Stimulated activated CD4-positive, alpha-beta T cell treated with anti-CD3 and anti-CD28 coated beads, Interleukin-2, amount 100 ng/mL, for 4 hours (primary cell): Measurements from ENCODE around the gene ZSWIM8.
"Not testable (repeated sequence)": the region's sequence is repeated elsewhere in the genome, so short reads cannot be mapped to it uniquely, and the experiment has no call there.

ENCODE experiments used
- DNase-seq: peaks from one replicate; pipeline ENCODE4 v3.0.0-alpha.2; 2020; ENCODE audit warnings: low read depth

The ZSWIM8 gene

DNA sequence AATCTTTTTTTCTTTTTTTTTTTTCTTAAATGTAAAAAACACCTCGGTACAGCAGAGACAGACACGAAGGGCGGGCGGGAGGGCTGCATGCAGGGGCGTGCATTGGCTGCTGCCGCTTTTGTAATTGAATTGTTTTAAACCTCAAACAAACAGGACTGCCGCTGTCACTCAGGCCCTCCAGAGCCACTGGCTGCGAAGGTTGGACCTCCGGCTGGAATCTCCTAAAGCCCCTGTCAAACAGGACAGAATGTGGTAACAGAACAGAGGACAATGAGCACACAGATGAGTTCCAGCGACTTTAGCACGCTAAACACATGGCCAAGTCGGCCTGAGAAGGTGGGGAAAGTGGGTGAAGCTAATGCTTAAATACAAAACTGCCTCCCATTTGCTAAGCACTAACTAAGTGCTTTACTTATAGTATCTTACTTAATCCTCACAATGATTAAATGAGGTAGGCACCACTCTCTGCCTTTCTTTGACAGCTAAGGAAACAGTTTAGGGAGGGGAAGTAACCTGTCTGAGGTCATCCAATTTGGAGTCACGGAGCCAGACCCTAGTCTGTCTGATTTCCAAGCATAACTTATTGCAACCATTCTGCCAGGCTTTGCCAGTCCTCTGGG, 29.0 kb downstream of the ZSWIM8 start:
- no peak for DNase-seq

DNA sequence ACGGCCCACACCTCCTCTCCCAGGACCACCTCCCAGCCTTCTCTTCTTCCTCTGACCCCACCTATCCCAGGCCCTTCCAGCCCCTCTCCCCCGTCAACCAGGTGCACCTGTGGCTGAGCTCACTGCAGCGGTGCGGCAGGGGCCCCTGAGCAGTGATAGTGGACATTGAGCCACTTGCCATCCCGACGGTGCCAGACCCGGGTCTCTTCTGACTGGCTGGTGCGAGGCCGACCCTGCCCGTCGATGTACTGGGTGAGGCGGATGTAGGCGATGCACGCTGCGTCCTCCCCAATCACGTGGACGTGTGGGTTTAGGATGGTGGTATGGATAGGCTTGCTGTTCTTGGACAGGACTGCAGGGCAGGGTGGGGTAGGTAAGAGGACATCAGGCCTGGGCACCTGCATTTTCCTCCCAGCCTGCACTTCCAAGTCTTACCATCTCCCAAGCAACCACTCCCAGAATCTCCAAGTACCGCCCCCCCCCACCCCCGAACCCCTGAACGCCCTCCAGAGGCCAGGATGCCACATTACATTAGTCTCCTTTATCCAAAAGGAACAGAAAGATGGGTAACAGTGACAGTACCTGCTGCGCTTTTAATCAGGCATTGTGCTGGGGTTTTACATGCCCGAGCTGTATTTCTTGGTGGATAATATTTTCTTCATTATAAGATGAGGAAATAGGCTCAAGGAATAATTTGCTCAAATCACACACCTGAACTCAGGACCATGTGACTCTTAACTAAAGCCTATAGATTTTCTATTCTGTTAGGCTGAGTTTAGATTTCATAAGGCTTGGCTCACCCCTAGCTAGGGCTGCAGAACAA, 29.7 kb downstream of the ZSWIM8 start:
- no peak for DNase-seq

DNA sequence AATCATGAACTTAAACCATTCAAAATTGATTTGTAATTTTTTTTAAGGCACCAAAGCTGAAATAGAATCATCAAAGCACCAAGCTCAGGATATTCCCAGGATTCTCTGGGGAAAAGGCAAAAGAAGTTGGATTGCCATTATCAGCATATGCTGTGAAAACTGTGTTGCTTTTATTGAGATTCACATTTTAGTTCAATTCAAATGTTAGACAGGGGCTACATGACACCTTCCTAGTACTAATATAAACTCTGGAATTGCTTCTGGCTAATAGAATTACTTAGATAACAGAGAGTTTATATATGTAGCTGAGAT, 30.3 kb downstream of the ZSWIM8 start:
- no peak for DNase-seq

DNA sequence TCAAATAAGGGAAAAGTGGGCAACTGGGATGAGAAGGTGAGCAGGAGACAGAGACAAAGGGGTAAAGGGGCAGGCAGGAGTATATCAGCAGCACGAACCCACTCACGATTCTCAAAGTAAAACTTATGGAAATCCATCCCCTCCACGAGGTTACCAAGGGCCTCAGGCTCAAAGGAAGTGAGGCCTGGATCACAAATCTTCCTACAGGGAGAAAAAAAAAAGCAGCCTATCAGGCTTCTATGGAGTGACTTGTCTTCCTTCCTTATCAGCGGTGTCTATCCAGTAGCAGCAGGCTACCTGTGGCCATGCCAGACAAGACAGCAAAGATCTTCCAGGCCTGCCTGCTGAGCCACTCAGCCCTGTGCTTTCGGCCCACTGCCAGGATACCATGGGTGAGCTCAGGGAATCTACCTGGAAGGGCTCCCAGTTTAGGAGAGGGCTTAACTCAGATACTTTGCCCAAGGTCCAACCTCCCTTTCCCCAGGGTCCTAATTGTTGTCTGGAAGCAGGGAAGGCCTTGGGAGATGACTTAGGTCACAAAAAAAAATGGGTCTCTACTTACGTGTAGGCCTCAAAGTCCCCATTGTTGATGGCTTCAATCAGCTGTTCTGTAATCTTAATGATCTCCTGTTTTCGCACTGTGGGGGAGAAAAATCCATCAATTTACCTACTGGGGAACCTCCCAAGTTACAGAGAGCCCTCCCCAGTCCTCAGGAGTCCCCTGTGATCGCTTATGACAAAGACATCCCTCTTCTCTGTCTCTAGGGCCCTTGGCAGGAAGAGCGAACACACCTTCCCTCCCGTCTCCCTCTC, 31.7 kb downstream of the ZSWIM8 start:
- no peak for DNase-seq

DNA sequence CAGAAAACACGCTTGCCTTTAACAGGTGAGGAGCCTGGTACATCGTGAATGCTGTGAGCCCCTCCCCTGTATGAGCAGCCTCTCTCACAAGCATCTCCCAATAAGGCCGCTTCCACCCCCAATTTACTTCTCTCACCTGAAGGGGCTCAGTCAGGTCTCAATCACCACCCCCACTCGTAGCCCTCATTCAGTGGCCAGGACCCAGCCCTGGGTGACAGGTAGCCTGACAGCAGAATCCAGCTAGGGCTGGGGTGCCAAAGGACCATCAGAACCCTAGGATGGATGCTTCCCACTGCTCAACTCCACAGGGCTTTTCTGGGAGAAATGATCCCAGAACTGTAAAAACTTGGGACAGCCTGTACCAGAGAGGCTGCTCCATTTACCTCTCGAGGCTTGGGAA, 32.4 kb downstream of the ZSWIM8 start:
- no peak for DNase-seq

DNA sequence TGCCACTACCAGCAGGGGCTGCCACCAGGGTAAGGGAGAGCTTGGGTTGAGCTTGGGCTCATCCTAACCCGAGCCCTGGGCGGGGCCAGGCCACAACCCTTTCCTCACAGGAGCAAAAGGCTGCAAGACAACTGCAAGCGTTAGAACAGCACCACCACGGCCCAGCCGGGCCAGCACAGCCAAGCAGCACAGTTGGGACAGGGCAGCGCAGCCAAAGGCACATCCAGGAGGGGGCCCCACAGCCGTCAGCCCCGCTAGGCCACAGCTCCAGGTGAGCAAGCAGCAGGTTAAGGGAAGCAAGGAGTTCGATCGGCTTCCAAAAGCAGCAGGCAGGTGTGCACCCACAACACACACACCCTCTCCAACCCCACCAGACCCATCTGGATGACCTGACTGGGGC, 33.0 kb downstream of the ZSWIM8 start:
- DNase-seq = no peak

DNA sequence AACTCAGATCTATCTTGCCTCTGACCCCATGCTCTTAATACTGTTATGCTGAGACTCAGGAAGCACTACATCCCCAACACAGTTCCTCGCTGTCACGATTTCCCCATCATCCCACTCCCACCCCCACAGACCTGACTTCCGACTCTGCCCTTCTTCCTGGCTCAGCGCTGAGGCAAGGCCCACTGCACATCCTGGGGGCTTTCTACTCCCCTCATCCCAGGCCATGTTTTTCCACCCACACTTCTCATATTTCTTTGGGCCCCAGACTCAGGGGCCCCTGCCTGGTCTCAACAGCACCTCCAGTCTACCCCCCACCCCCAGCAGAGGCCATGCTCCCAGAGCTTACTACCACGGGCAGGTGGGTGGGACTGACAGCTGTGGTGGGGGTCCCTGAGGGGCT, 33.7 kb downstream of the ZSWIM8 start:
- DNase-seq = no peak

DNA sequence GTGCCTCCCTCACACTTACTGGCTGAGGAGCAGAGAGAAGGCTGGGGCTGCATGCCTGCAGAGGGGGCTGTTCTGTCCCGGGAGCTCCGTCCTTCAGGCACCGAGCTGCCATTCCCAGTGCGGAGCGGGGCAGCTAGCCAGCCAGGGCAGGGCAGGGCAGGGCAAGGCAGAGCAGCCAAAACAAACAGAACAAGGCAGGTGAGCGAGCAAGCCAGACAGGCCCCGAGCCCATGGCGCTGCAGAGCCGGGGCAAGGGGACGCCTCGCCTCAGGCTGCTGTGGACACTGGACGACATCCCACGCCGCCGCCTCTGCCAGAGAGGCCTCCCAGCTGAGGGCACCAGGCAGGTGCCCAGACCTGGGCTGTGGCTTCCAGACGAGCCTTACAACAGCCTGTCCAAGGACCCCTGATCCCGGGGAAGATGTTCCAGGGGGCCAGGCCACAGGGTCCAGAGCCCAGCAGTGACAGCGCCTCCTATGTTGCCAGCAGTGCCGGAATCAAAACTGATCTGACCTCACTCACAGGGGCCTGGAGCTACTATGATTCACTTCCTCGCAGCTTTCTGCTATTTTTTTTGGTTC, 34.2 kb downstream of the ZSWIM8 start:
- no peak for DNase-seq

DNA sequence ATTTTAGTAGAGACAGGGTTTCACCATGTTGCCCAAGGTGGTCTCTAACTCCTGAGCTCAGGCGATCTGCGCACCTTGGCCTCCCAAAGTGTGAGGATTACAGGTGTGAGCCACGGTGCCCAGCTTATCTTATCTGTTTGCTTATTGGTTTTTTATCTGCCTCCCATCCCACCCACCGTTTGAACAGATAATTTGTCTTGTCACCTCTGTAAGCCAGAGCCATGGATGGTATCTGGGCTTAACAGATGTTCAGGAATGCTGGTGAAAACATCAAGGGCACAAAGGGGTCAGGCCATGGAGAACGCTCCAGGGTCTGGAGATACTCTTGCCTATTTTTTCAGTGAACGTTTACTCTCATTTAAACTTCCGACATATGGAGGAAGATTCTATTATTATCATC, 38.0 kb downstream of the ZSWIM8 start:
- DNase-seq = no peak

DNA sequence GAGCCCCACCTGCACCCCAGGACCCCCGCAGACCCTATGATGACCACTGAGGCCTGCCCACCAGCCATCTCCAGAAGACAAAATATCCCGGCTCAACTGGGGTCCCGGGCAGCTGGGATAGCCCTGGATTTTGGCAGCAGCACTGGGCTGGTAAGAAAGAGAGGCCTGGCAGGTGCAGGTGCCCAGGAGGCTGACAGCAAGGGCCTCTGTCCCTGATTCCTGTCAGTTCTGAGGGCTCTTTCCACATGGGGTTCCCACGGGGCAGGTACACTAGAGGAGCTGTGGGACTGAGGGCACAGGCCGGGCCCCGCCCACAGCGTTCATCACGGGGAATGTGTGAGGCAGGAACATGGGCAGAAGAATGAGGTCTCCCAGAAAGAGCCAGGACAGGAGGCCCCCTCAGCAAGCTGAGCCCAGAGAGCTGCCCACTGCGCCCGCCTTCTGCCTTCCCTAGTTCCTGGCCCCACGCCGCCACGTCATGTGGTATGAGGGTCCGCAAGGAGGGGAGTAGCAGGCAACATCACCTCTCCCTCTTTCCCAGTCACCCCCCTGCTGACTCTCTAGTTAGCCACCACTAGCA, 38.8 kb downstream of the ZSWIM8 start:
- no peak for DNase-seq

DNA sequence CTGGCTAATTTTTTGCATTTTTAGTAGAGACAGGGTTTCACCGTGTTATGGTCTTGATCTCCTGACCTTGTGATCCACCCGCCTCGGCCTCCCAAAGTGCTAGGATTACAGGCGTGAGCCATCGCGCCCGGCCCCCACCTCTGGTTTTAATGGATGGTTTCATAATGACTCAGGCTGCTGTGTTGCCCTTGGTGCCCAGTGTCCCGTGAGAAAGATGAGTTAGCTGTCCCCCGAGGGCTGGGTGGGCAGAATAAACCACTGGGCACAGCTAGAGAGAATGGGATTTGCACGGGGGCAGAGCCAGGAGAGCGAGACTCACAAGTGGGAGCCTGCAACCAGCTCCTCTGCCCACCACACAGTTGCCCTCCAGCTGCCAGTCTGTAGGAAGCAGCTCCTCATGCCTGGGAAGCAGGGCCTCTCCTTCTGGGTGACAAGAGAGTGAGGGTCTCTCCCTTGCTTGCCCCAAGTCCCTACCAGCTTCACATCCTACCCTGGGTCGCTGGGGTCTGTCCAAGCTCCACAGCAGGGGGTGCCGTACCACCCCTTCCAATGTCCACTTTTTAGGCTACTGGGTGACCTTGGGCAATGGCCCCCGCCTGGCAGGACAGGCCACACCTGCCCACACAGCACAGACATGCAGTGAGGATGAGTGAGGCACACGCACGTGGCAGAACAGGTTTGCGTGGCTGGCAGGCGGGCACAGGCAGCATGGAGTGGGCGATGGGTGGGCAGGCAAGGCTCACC, 42.1 kb downstream of the ZSWIM8 start:
- DNase-seq = no peak

DNA sequence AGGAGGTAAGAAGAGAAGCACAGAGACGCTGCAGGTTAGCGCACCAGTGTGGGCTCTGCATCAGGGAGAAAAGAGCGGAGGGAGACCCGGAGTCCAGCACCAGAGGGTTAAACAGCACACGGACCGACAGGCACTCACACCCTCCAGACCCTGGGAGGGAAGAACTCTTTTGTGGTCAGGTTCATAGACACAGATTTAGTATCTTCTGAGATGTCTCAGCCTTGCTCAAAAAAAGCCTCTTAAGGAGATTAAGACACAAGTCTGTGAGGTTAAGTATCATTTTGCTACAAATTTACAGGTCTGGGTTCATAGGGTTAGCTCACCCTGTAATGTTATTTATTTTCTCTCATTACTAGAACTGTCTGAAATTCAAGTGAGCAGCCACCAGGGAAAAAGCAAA, 42.8 kb downstream of the ZSWIM8 start:
- no peak for DNase-seq

DNA sequence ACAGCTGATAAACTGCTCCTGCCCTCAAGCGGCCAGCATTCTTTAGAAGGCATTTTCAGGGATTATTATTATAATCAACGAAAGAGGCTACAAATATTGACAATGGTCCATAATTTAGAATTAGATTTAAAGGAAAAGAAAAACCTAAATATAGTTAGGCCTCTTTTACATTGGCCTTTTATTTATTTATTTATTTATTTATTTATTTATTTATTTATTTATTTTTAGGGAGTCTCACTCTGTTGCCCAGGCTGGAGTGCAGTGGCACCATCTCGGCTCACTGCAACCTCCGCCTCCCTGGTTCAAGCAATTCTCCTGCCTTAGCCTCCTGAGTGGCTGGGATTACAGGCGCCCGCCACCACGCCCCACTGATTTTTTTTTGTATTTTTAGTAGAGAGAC, 43.7 kb downstream of the ZSWIM8 start:
- DNase-seq = not testable (repeated sequence)

DNA sequence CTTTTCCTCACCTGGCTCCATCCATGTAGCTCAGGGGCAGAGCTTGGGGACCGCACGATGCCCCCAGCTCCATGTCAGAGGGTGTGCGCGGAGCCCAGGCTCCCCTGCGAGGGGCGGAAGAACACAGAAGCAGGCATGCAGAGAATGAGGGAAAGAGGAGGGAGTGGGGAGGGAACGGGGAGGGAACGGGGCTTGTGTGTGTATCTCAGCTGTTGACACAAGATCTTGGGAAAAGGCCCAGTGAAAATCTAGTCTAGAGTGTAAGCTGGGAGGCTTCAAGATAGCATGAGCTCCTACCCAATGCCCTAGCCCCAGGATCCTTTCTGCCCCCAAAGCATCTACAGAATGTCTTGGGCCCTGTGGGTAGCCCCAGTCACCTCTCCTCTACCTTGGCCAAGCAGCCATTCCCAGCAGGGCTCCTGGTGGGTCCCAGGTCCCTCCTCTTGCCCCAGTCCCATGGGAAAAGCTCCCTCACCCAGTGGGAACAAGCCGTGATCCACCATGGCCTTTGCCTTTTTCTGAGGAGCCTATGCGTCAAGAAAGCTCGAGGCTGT, 51.1 kb downstream of the ZSWIM8 start:
- DNase-seq = no peak

DNA sequence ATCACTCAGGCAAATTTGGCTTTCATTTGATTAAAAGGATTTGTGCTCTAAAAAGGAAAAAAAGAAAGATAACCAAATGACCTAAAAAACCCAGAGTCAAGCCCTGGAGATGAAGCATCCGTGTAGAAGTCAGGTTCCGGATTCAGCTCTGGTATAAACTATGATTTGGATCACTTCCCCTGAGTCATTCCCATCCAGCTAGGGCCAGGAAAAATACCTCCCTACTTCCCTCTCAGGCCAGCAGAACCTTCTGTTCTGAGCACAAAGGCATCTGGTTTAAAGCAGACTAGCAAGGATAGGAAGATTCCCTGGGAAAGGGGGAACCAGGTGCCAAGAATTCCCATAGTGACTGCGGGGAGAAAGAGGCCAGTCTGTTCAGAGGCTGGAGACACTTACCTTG, 51.7 kb downstream of the ZSWIM8 start:
- DNase-seq = no peak

DNA sequence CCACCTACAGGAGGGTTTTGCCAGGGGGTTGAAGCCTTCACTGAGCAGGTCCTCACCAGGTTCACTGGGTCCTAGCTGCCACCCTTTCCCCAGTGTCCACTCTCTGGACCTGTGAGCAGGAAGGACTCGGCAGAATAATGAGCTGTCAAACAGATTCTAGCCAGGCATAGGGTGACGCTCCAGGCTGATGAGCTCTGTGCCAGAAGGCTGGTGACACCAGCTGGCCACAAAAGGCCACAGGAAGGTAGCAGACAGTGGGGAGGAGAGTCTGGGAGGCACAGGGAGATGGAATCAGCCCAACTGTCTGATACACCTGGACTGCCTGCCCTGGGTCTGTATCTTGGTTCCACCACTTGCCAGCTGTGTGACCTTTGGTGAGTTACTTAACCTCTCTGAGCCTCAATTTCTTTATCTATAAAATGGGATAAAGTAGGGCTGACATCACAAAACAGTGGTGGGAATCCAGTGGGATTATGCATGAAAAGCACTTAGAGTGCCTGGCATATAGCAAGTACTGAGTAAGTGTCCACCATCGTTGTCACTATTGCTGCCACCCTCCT, 52.7 kb downstream of the ZSWIM8 start:
- no peak for DNase-seq

DNA sequence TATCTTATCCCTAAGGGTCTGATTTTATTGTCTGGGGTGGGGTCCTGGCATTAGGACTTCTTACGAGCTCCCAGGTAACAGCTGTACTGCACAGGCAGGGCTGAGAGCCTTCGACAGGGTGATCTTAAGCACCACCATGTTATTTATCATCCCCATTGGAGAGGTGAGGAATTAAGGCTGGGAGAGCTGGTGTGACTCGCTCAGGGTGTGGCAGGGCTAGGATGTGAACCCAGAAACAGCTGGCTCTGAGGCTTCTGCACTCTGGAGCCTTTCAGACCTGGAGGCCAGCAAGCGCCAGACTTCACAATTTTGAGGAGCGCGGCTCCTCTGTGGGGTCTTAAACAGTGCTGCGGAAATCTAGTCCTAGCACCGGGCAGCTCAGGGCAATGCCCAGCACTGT, 53.4 kb downstream of the ZSWIM8 start:
- DNase-seq = no peak

DNA sequence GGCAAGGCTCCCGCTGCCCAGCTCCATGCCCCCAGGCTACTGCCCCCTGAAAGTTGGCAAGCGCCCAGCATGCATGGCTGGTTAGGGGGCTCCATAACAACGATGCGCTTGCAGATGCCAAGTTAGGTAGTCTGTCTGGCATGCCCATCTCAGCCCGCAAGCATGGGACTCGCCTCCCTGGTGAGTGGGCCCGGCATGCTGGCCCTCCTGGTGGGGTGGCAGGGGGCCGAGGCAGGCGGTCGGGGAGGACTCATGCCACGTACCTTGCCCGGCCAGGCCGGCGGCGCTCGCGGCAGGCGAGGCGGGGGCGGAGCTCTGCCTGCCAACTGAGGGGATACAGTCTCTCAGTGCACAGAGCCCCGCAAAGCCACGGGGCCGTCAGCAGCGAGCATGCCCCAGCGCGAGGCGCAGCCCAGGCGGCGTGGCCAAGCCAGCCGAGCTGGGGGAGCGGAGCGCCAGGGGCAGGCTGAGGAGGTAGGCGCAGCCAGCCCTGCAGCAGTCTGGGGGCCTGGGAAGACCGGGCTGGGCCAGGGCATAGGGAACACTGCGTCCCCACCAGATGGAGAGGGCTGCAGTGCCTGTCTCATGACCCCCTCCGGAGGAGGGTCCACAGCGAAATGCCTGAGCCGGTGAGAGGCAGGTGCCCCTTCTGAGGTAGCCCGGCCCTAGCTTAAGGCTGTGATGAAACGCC, 54.0 kb downstream of the ZSWIM8 start:
- no peak for DNase-seq

DNA sequence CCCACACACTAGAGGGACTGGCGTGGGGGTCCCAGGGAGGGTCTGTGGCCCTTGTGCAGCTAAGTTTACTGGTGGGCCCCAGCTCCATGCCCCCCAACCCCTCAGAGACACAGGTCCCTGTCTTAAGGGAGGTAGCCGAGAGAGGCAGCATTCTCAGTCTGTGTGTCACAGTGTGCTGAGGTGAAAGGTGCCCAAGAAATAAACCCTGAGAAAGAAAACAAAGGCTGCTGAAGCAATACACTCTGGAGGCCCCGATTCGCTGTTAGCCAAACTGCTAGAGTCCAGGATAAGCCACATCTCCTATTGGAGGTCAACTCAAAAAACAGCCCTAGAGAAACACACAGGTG, 54.6 kb downstream of the ZSWIM8 start:
- no peak for DNase-seq

DNA sequence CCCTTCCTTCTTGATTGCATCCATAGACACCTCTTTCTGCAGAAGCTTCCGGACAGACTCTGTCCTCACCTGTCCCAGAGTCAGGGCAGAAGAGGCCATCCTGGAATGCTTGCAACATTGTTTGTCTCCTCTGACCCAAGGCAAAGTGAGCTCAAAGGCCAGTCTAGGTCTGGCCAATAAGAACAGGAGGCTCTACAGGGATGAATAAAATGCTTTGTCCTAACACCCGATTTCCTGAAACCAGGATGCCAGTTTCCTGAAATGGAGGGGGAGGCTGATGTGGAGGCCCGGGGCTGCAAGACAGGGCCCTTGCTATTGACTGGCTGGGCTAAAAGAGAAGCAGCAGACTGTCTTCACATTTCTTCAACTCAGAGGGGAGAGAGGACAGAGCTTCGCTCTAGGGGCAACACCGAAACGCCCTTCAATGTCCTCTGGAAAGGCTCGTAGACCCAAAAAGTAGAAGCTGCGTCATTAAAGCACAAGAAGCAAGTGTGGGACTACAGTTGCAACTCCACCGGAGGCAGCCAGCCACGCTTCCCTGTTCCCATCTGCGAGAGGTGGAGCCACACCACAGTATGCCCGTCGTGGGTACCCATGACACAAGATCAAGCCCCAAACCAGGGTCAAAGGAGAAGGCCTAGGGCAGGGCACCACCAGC, 55.1 kb downstream of the ZSWIM8 start:
- no peak for DNase-seq
